ENCODE results near the gene MMGT1. TPM values are rescaled to one million over a fixed set of nuclear protein-coding genes. Genes with fewer than 3 reads are reported as not detected.

Gene MMGT1
- total RNA-seq (2014; rRNA removed; shearing (Covaris generic)) (7.7 and 8.9 TPM in 2 replicates), total RNA-seq (2022) (16.4 and 17.0 TPM in 2 replicates), Bru-seq, nascent RNA (percentile 74 among the genes with signal in this experiment), BruChase-seq, experiment 1, labeled RNA remaining after a 6-hour chase (percentile 91 among the genes with signal in this experiment), BruChase-seq, experiment 2, labeled RNA remaining after a 2-hour chase (percentile 96 among the genes with signal in this experiment)
- long read RNA-seq, transcript MMGT1-201 (4 exons, 3,738 nt): major isoform, 9 of 9 reads
- long read RNA-seq, partial matches to known transcripts: 0 of 9 reads
- long read RNA-seq, other reads (novel, unspliced or antisense): 0 of 9 reads

- intact Hi-C loops (cut with micrococcal nuclease; ENCODE audit: unreplicated experiment): loop anchor here (5.0 to 10.0 kb wide), 3 partner anchors 449 to 811 kb away; partner anchors contain the start of genes ARHGEF6, HTATSF1 and INTS6L
- Histone ChIP-seq H3K9me3 (ENCODE audit: low read length) (no peaks in the 10 kb centered on the region), H2AFZ (ENCODE audit: low read length) (peak within 1 kb of the TSS; percentile 66), H3K4me2 (ENCODE audit: low read length) (peak within 1 kb of the TSS; percentile 87), H3K36me3 (ENCODE audit: insufficient read depth, low read length) (no peaks in the 10 kb centered on the region), H3K4me1 (ENCODE audit: insufficient read depth, low read length, poor library complexity, severe bottlenecking) (peaks cover 22% of the 10 kb centered on the region), H3K4me3 (ENCODE audit: low read depth, low read length, poor library complexity, severe bottlenecking) (peak within 1 kb of the TSS; percentile 96), H4K20me1 (ENCODE audit: insufficient read depth, low read length) (no peaks in the 10 kb centered on the region; the same call in 1 of the 2 replicates), H3K79me2 (ENCODE audit: insufficient read depth, low read depth, low read length) (peaks cover 28% of the 10 kb centered on the region), H3K27ac (ENCODE audit: low read depth, low read length, poor library complexity, severe bottlenecking) (peak within 1 kb of the TSS; percentile 53), H3K9me2 (ENCODE audit: insufficient read depth, low read length) (no peaks in the 10 kb centered on the region)
- POLR2A ChIA-PET: interaction anchor here (0.8 to 1.5 kb wide), 3 partner anchors 11 to 26 kb away, joined by 3 to 6 read pairs (median 3); no protein-coding TSS in a partner anchor
- no TSS peak for BruUV-seq (replicated peaks)
- CTCF ChIA-PET (ENCODE audit: unreplicated experiment): no interaction called here
- TF ChIP-seq CTCF (conservative IDR thresholded peaks at IDR 0.05; ENCODE audit: low read length) (no peak), EZH2phosphoT487 (IDR thresholded peaks at IDR 0.05; ENCODE audit: borderline replicate concordance, low read depth, low read length) (no peak)
- peak; percentile 85 for DNase-seq (ENCODE audit: low spot score)
These were observed at the start of gene MMGT1 for GRCh38 chrX:135973548-135974278. MMGT1 (minus strand) TSS chrX:135973988; CDS start chrX:135973675, 313 bp downstream.

- CTCF ChIA-PET (ENCODE audit: unreplicated experiment): no interaction called here
These were observed 48.1 kb upstream of the MMGT1 start for GRCh38 chrX:136021903-136022302.

More at GRCh38 chrX:136021903-136022302, 48.1 kb upstream of the MMGT1 start:
- peaks cover 18% of the 10 kb centered on the region for H3K36me3 ChIP-seq (ENCODE audit: insufficient read depth, low read length)
- no peaks in the 10 kb centered on the region for H3K9me3 ChIP-seq (ENCODE audit: low read length)
- no peak overlapping the region for H3K27ac ChIP-seq (ENCODE audit: low read depth, low read length, poor library complexity, severe bottlenecking)
- H3K79me2 ChIP-seq (ENCODE audit: insufficient read depth, low read depth, low read length): no peaks in the 10 kb centered on the region
- H4K20me1 ChIP-seq (ENCODE audit: insufficient read depth, low read length): no peaks in the 10 kb centered on the region
- no TSS peak for BruUV-seq (replicated peaks)
- H2AFZ ChIP-seq (ENCODE audit: low read length): no peak overlapping the region
- H3K4me2 ChIP-seq (ENCODE audit: low read length): no peak overlapping the region
- no peaks in the 10 kb centered on the region for H3K4me1 ChIP-seq (ENCODE audit: insufficient read depth, low read length, poor library complexity, severe bottlenecking)
- POLR2A ChIA-PET: no interaction called here
- TF ChIP-seq CTCF (conservative IDR thresholded peaks at IDR 0.05; ENCODE audit: low read length) (no peak), EZH2phosphoT487 (IDR thresholded peaks at IDR 0.05; ENCODE audit: borderline replicate concordance, low read depth, low read length) (no peak)
- H3K4me3 ChIP-seq (ENCODE audit: low read depth, low read length, poor library complexity, severe bottlenecking): no peak overlapping the region
- DNase-seq (ENCODE audit: low spot score): no peak
- H3K9me2 ChIP-seq (ENCODE audit: insufficient read depth, low read length): no peaks in the 10 kb centered on the region
- intact Hi-C loops (cut with micrococcal nuclease; ENCODE audit: unreplicated experiment): loop anchor here (10.0 kb wide), 1 partner anchor 673 kb away; no protein-coding TSS in a partner anchor
